CD8-positive, alpha-beta memory T cell (primary cell): ENCODE results near the gene ABCB1. TPM values are rescaled to one million over a fixed set of nuclear protein-coding genes. Genes with fewer than 3 reads are reported as not detected.
"Not testable (repeated sequence)": the region's sequence is repeated elsewhere in the genome, so short reads cannot be mapped to it uniquely, and the experiment has no call there.

Experiments
- CTCF ChIA-PET: fragments of 350-600 bp; sonication (Branson Sonifier 250); formaldehyde crosslinking; loops from one replicate; lab custom pipeline; 2021; ENCODE audit warnings: antibody characterized with exemption; lab: Charles Lee
- POLR2A ChIA-PET: fragments of 350-600 bp; sonication (Branson Sonifier 250); formaldehyde crosslinking; loops from one replicate; lab custom pipeline; 2021; ENCODE audit warnings: antibody characterized with exemption; lab: Charles Lee
- DNase-seq, 5 donors: peaks; one replicate each; pipeline versions ENCODE4 v3.0.0 to v3.0.0-alpha.2; 2020 to 2022; ENCODE audit warnings: mixed read lengths in 1 of 5
- H3K27ac ChIP-seq: one replicate; pipeline ENCODE4 v1.7.0; 2013; ENCODE audit warnings: low read depth, mild to moderate bottlenecking, low read length, moderate library complexity
- H3K27me3 ChIP-seq: 2 replicates; pipeline ENCODE4 v1.7.0; 2013; ENCODE audit warnings: low read length, mild to moderate bottlenecking; ENCODE audit not compliant: insufficient read depth, poor library complexity, severe bottlenecking
- H3K36me3 ChIP-seq: 2 replicates; pipeline ENCODE4 v1.7.0; 2013; ENCODE audit warnings: mild to moderate bottlenecking, low read length, moderate library complexity; ENCODE audit not compliant: insufficient read depth
- H3K4me1 ChIP-seq: 2 replicates; pipeline ENCODE4 v1.7.0; 2013; ENCODE audit warnings: mild to moderate bottlenecking, low read length, moderate library complexity; ENCODE audit not compliant: insufficient read depth
- H3K4me3 ChIP-seq: 2 replicates; pipeline ENCODE4 v1.7.0; 2013; ENCODE audit warnings: mild to moderate bottlenecking, low read length
- H3K9me3 ChIP-seq: 2 replicates; pipeline ENCODE4 v1.7.0; 2013; ENCODE audit warnings: mild to moderate bottlenecking, low read length
- H3K27ac Mint-ChIP-seq, 8 donors: one replicate each; pipeline ENCODE4 v1.8.0; 2020 to 2021; ENCODE audit warnings: mixed read lengths in 8 of 8, mild to moderate bottlenecking in 6 of 8, inconsistent platforms in 3 of 8, moderate library complexity in 3 of 8
- H3K27me3 Mint-ChIP-seq, 2 donors: one replicate each; pipeline ENCODE4 v1.8.0; 2020 to 2021; ENCODE audit warnings: mixed read lengths in 2 of 2, mild to moderate bottlenecking in 1 of 2, moderate library complexity in 1 of 2
- H3K36me3 Mint-ChIP-seq, 3 donors: one replicate each; pipeline ENCODE4 v1.8.0; 2020 to 2021; ENCODE audit warnings: mixed read lengths in 3 of 3, inconsistent platforms in 1 of 3, mild to moderate bottlenecking in 1 of 3
- H3K4me1 Mint-ChIP-seq, 3 donors: one replicate each; pipeline ENCODE4 v1.8.0; 2020 to 2021; ENCODE audit warnings: mixed read lengths in 3 of 3, inconsistent platforms in 1 of 3, mild to moderate bottlenecking in 1 of 3
- H3K4me3 Mint-ChIP-seq, 7 donors: one replicate each; pipeline ENCODE4 v1.8.0; 2020 to 2021; ENCODE audit warnings: mixed read lengths in 7 of 7, mild to moderate bottlenecking in 6 of 7, moderate library complexity in 4 of 7, inconsistent platforms in 2 of 7
- H3K9me3 Mint-ChIP-seq, 5 donors: one replicate each; pipeline ENCODE4 v1.8.0; 2020 to 2022; ENCODE audit warnings: mixed read lengths in 5 of 5, mild to moderate bottlenecking in 3 of 5, moderate library complexity in 2 of 5, inconsistent platforms in 1 of 5
- polyA plus RNA-seq: library from polyadenylated mRNA; unstranded; fragments of 300-500 nt; fragmentation: Illumina TruSeq; gene quantifications from one replicate; pipeline ENCODE4 v1.2.3, GENCODE V29; 2021
- total RNA-seq, 2 experiments: library from RNA; stranded (reverse); gene quantifications; one replicate each; pipeline ENCODE4 v1.2.3, GENCODE V29; 2021

ABCB1 gene
- total and polyA plus RNA-seq, 3 experiments from 2014 or later = 17.0 to 44.7 (median 22.2) TPM

DNA sequence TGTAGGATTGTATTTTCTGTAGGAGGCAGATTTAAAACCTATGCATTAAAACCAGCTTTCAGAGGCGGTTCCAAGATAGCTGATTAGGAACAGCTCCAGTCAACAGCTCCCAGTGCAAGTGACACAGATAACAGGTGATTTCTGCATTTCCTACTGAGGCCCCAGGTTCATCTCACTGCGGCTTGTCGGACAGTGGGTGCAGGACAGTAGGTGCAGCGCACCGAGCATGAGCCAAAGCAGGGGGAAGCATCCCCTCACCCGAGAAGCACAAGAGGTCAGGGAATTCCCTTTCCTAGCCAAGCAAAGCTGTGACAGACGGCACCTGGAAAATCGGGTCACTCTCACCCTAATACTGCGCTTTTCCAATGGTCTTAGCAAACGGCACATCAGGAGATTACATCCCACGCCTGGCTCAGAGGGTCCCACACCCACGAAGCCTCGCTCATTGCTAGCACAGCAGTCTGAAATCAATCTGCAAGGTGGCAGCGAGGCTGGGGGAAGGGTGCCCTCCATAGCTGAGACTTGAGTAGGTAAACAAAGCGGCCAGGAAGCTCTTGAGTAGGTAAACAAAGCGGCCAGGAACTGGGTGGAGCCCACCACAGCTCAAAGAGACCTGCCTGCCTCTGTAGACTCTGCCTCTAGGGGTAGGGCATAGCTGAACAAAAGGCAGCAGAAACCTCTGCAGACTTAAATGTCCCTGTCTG lies 135.7 kb downstream of the ABCB1 start:
- H3K4me3 ChIP-seq, H3K27ac ChIP-seq, H3K36me3 ChIP-seq, POLR2A ChIA-PET, DNase-seq, H3K9me3 ChIP-seq, H3K36me3 Mint-ChIP-seq, CTCF ChIA-PET, H3K27me3 ChIP-seq, H3K4me1 ChIP-seq: not testable (repeated sequence)
- peak overlapping the region in 1 of 8 donors; percentile 80 for H3K27ac Mint-ChIP-seq
- peaks cover 7 to 15% (median 12%) of the 10 kb centered on the region in 3 donors for H3K4me1 Mint-ChIP-seq
- H3K9me3 Mint-ChIP-seq = peaks cover 0 to 12% (median 9%) of the 10 kb centered on the region in 5 donors
- peaks cover 12 to 24% of the 10 kb centered on the region in 2 donors for H3K27me3 Mint-ChIP-seq
- H3K4me3 Mint-ChIP-seq = peak overlapping the region in 1 of 7 donors; percentile 20

DNA sequence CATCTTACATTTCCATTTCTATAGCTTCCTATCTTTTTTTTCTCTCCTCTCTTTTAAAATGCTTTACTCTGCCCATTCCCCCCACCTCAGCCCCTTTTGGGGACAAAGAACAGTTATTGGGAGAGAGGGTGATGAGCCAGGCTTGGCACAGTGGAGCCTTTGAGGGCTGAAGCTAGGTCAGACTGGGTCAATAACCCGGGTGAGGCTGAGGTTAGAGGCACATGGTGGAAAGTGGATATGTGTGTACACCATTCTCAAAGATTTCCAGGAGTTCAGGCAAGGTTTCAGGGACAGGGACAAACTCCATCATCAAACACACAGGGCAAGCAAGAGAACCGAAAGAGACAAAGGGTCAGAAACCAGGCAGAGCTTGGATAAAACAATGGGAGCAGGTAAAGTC lies 136.7 kb downstream of the ABCB1 start:
- peaks cover 7 to 15% (median 12%) of the 10 kb centered on the region in 3 donors for H3K4me1 Mint-ChIP-seq
- Histone ChIP-seq H3K27me3 (no peaks in the 10 kb centered on the region), H3K4me1 (no peaks in the 10 kb centered on the region), H3K4me3 (no peak overlapping the region), H3K27ac (no peak overlapping the region), H3K9me3 (no peaks in the 10 kb centered on the region), H3K36me3 (no peaks in the 10 kb centered on the region)
- CTCF ChIA-PET = no interaction called here
- no peak overlapping the region for H3K4me3 Mint-ChIP-seq
- peak overlapping the region in 2 of 8 donors; percentile 4 to 21 for H3K27ac Mint-ChIP-seq
- no peaks in the 10 kb centered on the region for H3K36me3 Mint-ChIP-seq
- peaks cover 0 to 11% (median 7%) of the 10 kb centered on the region in 5 donors for H3K9me3 Mint-ChIP-seq
- DNase-seq = no peak
- peaks cover 16 to 31% of the 10 kb centered on the region in 2 donors for H3K27me3 Mint-ChIP-seq
- POLR2A ChIA-PET = no interaction called here

DNA sequence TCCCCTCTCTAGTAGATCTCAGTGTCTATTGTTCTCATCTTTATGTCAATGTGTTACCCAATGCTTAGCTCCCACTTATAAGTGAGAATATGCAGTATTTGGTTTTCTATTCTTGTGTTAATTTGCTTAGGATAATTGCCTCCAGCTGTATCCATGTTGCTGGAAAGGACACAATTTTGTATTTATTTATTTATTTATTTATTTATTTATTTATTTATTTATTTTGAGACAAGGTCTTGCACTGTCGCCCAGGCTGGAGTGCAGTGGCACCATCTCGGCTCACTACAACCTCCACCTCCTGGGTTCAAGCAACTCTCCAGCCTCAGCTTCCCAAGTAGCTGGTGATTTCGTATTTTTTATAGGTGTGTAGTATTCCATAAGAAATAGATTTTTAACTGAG lies 140.2 kb downstream of the ABCB1 start:
- CTCF ChIA-PET, POLR2A ChIA-PET, H3K27ac ChIP-seq, H3K9me3 ChIP-seq, H3K27ac Mint-ChIP-seq, H3K9me3 Mint-ChIP-seq, H3K27me3 ChIP-seq, DNase-seq, H3K36me3 Mint-ChIP-seq, H3K4me3 Mint-ChIP-seq, H3K36me3 ChIP-seq, H3K4me3 ChIP-seq, H3K4me1 ChIP-seq: not testable (repeated sequence)
- H3K27me3 Mint-ChIP-seq = peaks cover 18 to 39% of the 10 kb centered on the region in 2 donors
- peaks cover 6 to 14% (median 12%) of the 10 kb centered on the region in 3 donors for H3K4me1 Mint-ChIP-seq

DNA sequence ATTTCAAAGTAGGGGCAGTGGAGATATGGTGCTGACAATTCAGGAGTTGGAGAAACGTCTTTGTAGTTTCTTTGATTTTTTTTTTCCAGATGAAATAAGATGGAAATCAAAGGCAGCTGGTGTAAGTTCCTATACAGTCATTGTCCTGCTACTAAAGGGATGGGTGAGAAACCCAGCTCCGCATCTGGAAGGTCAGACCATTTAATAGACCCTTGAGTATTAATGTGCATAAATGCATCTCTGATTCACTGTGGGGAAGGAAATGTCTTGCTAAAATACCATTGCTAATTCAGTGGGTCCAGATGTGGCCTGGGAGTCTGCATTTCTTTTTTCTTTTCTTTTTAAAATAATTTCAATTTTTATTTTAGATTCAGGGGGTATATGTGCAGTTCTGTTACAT lies 140.7 kb downstream of the ABCB1 start:
- CTCF ChIA-PET = no interaction called here
- DNase-seq = no peak
- Histone ChIP-seq H3K4me1 (no peaks in the 10 kb centered on the region), H3K36me3 (no peaks in the 10 kb centered on the region), H3K27ac (no peak overlapping the region), H3K4me3 (no peak overlapping the region), H3K9me3 (no peaks in the 10 kb centered on the region), H3K27me3 (no peaks in the 10 kb centered on the region)
- POLR2A ChIA-PET = no interaction called here
- Mint-ChIP-seq H3K4me1 (peaks cover 5 to 12% (median 9%) of the 10 kb centered on the region in 3 donors), H3K36me3 (no peaks in the 10 kb centered on the region), H3K4me3 (no peak overlapping the region), H3K27ac (no peak overlapping the region), H3K27me3 (peaks cover 18 to 39% of the 10 kb centered on the region in 2 donors), H3K9me3 (no peaks in the 10 kb centered on the region)

DNA sequence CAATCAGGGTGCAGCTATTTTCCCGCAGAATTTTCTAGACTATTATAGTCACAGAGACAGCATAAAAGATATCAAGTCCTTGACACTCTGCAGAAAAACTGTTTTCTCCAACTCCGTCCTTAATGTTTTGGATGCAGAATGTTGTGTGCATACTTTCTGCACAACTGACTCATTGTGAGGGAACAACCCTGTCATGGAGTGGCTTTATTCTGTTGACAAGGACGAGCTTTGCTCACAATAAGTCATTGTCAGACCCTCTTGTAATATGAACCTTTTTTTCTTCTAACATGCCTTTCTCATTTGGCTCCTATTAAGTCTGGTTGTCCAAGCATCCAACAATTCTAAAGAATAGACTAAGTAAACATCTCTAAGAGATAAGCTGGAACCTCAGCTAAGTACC lies 142.5 kb downstream of the ABCB1 start:
- ChIA-PET POLR2A (no interaction called here), CTCF (no interaction called here)
- no peaks in the 10 kb centered on the region for H3K36me3 Mint-ChIP-seq
- H3K36me3 ChIP-seq = no peaks in the 10 kb centered on the region
- no peaks in the 10 kb centered on the region for H3K4me1 ChIP-seq
- peak overlapping the region in 1 of 8 donors; percentile 72 for H3K27ac Mint-ChIP-seq
- H3K27me3 Mint-ChIP-seq = peaks cover 13 to 29% of the 10 kb centered on the region in 2 donors
- no peak overlapping the region for H3K27ac ChIP-seq
- no peaks in the 10 kb centered on the region for H3K9me3 ChIP-seq
- no peak for DNase-seq
- no peak overlapping the region for H3K4me3 Mint-ChIP-seq
- no peaks in the 10 kb centered on the region for H3K9me3 Mint-ChIP-seq
- H3K27me3 ChIP-seq = no peaks in the 10 kb centered on the region
- H3K4me1 Mint-ChIP-seq = peaks cover 0 to under 1% (median 0%) of the 10 kb centered on the region in 3 donors
- H3K4me3 ChIP-seq = no peak overlapping the region

DNA sequence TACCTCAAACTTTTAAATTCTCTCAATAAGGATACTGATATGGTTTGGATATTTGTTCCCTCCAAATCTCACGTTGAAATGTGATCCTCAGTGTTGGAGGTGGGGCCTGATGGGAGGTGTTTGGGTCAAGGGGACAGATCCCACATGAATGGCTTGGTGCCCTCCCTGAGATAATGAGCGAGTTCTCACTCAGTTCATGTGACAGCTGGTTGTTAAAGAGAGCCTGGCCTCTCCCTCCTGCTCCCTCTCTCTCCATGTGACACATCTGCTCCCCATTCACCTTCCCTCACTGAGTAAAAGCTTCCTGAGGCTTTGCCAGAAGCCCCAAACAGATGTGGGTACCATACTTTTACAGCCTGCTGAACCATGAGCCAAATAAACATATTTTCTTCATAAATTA lies 144.4 kb downstream of the ABCB1 start:
- H3K4me1 ChIP-seq = no peaks in the 10 kb centered on the region
- Mint-ChIP-seq H3K27me3 (peaks cover 13 to 30% of the 10 kb centered on the region in 2 donors), H3K27ac (no peak overlapping the region), H3K4me3 (no peak overlapping the region), H3K36me3 (no peaks in the 10 kb centered on the region), H3K4me1 (no peaks in the 10 kb centered on the region), H3K9me3 (no peaks in the 10 kb centered on the region)
- H3K27ac ChIP-seq = no peak overlapping the region
- POLR2A ChIA-PET = no interaction called here
- CTCF ChIA-PET = no interaction called here
- no peaks in the 10 kb centered on the region for H3K27me3 ChIP-seq
- no peak for DNase-seq
- H3K4me3 ChIP-seq = no peak overlapping the region
- H3K9me3 ChIP-seq = no peaks in the 10 kb centered on the region
- H3K36me3 ChIP-seq = no peaks in the 10 kb centered on the region

Other genes with a start within 250 kb of the ABCB1 start
- gene ABCB4, start 125.2 kb downstream of the ABCB1 start, total RNA-seq = under 1 TPM; 0.13 to 0.44 TPM
- not detected for gene ABCB4, start 125.2 kb downstream of the ABCB1 start, polyA plus RNA-seq
- under 1 TPM; 0.48 to 0.89 TPM for gene RUNDC3B, start 27.5 kb upstream of the ABCB1 start, total RNA-seq
- gene RUNDC3B, start 27.5 kb upstream of the ABCB1 start, polyA plus RNA-seq = 0.45 TPM